HG03095 (cell line): ENCODE results near the gene KIF20B.
"Not testable (repeated sequence)": the region's sequence is repeated elsewhere in the genome, so short reads cannot be mapped to it uniquely, and the experiment has no call there.

Experiments
- ATAC-seq: cut with Tn5 transposase; IDR thresholded peaks from one replicate; pipeline ENCODE4 v1.9.1; 2021; ENCODE audit warnings: moderate library complexity; ENCODE audit not compliant: unreplicated experiment

Gene KIF20B

GRCh38 chr10:89684604-89685003 lies 16.8 kb upstream of the KIF20B start:
- no peak for ATAC-seq

- ATAC-seq, result no peak
Measured at GRCh38 chr10:89685936-89686335, 15.5 kb upstream of the KIF20B start.

- no peak for ATAC-seq
Measured at GRCh38 chr10:89690027-89690426, 11.4 kb upstream of the KIF20B start.

GRCh38 chr10:89692416-89692815 lies 9.0 kb upstream of the KIF20B start:
- no peak for ATAC-seq

- no peak for ATAC-seq
Measured at GRCh38 chr10:89693176-89693575, 8.2 kb upstream of the KIF20B start.

- ATAC-seq, result no peak
Measured at GRCh38 chr10:89695307-89695706, 6.1 kb upstream of the KIF20B start.

GRCh38 chr10:89697946-89698345 lies 3.4 kb upstream of the KIF20B start:
- no peak for ATAC-seq

- ATAC-seq, result no peak
Measured at GRCh38 chr10:89699581-89700064, 1.8 kb upstream of the KIF20B start.

GRCh38 chr10:89700923-89701241 lies 508 bp upstream of the KIF20B start:
- ATAC-seq, result no peak

- ATAC-seq, result no peak
Measured at GRCh38 chr10:89702121-89702480, 711 bp downstream of the KIF20B start.

GRCh38 chr10:89705466-89705865 lies 4.1 kb downstream of the KIF20B start:
- ATAC-seq, result no peak

GRCh38 chr10:89706011-89706410 lies 4.6 kb downstream of the KIF20B start:
- no peak for ATAC-seq

GRCh38 chr10:89707372-89707771 lies 6.0 kb downstream of the KIF20B start:
- no peak for ATAC-seq

GRCh38 chr10:89710753-89711152 lies 9.4 kb downstream of the KIF20B start:
- ATAC-seq, result no peak

- ATAC-seq, result no peak
Measured at GRCh38 chr10:89734616-89735015, 33.2 kb downstream of the KIF20B start.

- peak; percentile 94 for ATAC-seq
Measured at GRCh38 chr10:89738551-89739209, 37.3 kb downstream of the KIF20B start.

- ATAC-seq, result no peak
Measured at GRCh38 chr10:89741126-89741762, 39.9 kb downstream of the KIF20B start.

- ATAC-seq, result no peak
Measured at GRCh38 chr10:89744026-89744425, 42.6 kb downstream of the KIF20B start.

- ATAC-seq, result no peak
Measured at GRCh38 chr10:89745903-89746302, 44.5 kb downstream of the KIF20B start.

- no peak for ATAC-seq
Measured at GRCh38 chr10:89750441-89750840, 49.1 kb downstream of the KIF20B start.

- no peak for ATAC-seq
Measured at GRCh38 chr10:89755374-89755773, 54.0 kb downstream of the KIF20B start.

GRCh38 chr10:89759531-89759930 lies 58.1 kb downstream of the KIF20B start:
- no peak for ATAC-seq

GRCh38 chr10:89763671-89764070 lies 62.3 kb downstream of the KIF20B start:
- ATAC-seq, result not testable (repeated sequence)
